Measurements from ENCODE around the gene HSF2BP. TPM values are rescaled to one million over a fixed set of nuclear protein-coding genes. Genes with fewer than 3 reads are reported as not detected.

Gene HSF2BP
- total and polyA plus RNA-seq, 2 of the 8 experiments (the other 6 are each of a cell fraction or from before 2014, with no cell fraction given) = 0.51 to 0.93 TPM

GRCh38 chr21:43597540-43598250 lies 61.6 kb downstream of the HSF2BP start:
- Histone ChIP-seq H3K4me2 (ENCODE audit: insufficient read depth in 1 of 2, low read depth in 2 of 2, low read length in 2 of 2) (no peak overlapping the region), H3K4me1 (replicated peaks in 1 of 4; ENCODE audit: control insufficient read depth in 3 of 4, insufficient read depth in 4 of 4, low read length in 3 of 4) (no peaks in the 10 kb centered on the region), H3K23me2 (ENCODE audit: low read depth, low read length) (no peaks in the 10 kb centered on the region), H2BK5ac (ENCODE audit: low read depth, low read length) (no peak overlapping the region), H3K9me3 (ENCODE audit: insufficient read depth in 2 of 2, low read depth in 1 of 2, low read length in 1 of 2) (no peaks in the 10 kb centered on the region), H4K8ac (ENCODE audit: extremely low read depth, insufficient read depth, low read length) (no peak overlapping the region), H3K14ac (ENCODE audit: insufficient read length) (no peak overlapping the region), H3K18ac (ENCODE audit: extremely low read depth, low read length) (no peak overlapping the region), H3K79me1 (ENCODE audit: low read depth, low read length) (no peaks in the 10 kb centered on the region), H2BK120ac (replicated peaks; ENCODE audit: low read depth, low read length) (no peak overlapping the region), H3K27ac (ENCODE audit: low read depth, low read length) (no peak overlapping the region), H2BK12ac (ENCODE audit: low read depth, low read length) (no peak overlapping the region), H4K5ac (ENCODE audit: insufficient read length, low read depth, low read length) (no peak overlapping the region), H3K79me2 (ENCODE audit: control insufficient read depth in 1 of 2, insufficient read depth in 2 of 2, low read length in 2 of 2) (no peaks in the 10 kb centered on the region), H3K4me3 (ENCODE audit: extremely low read depth in 1 of 4, insufficient read depth in 2 of 4, low read depth in 3 of 4, low read length in 4 of 4) (no peak overlapping the region), H2AK5ac (ENCODE audit: low read depth, low read length) (no peak overlapping the region), H3K4ac (replicated peaks; ENCODE audit: insufficient read length, low read depth, low read length) (no peak overlapping the region), H2BK20ac (ENCODE audit: low read length) (no peak overlapping the region), H3K9ac (replicated peaks in 1 of 4; ENCODE audit: extremely low read depth in 1 of 4, low read depth in 3 of 4, low read length in 3 of 4) (no peak overlapping the region), H4K91ac (replicated peaks; ENCODE audit: insufficient read length, low read length) (no peak overlapping the region), H4K20me1 (replicated peaks in 1 of 2; ENCODE audit: control insufficient read depth in 1 of 2, insufficient read depth in 2 of 2, low read length in 2 of 2) (no peaks in the 10 kb centered on the region), H3K36me3 (ENCODE audit: control insufficient read depth in 2 of 4, insufficient read depth in 4 of 4, low read length in 3 of 4) (no peaks in the 10 kb centered on the region), H2BK15ac (ENCODE audit: low read length) (no peak overlapping the region), H2AFZ (ENCODE audit: low read length) (no peak overlapping the region), H3K23ac (ENCODE audit: insufficient read length) (no peak overlapping the region), H3K27me3 (replicated peaks in 1 of 4; ENCODE audit: control insufficient read depth in 3 of 4, extremely low read depth in 1 of 4, insufficient read depth in 3 of 4, low read length in 3 of 4) (no peaks in the 10 kb centered on the region), H3K56ac (replicated peaks; ENCODE audit: insufficient read length, low read depth, low read length) (no peak overlapping the region)
- FAIRE-seq = no peak
- CTCF ChIA-PET (ENCODE audit: partially characterized antibody) = interaction anchor here (0.7 to 4.6 kb wide), 4 partner anchors 9 to 1721 kb away, joined by 3 to 32 read pairs (median 4); no protein-coding TSS in a partner anchor
- TF ChIP-seq JUND (IDR thresholded peaks at IDR 0.05; ENCODE audit: low read length) (no peak), KDM1A (IDR thresholded peaks at IDR 0.05; ENCODE audit: borderline replicate concordance, low read length) (no peak), EP300 (IDR thresholded peaks at IDR 0.05; ENCODE audit: borderline replicate concordance in 1 of 2, low read depth in 2 of 2, low read length in 2 of 2) (no peak)
- POLR2A ChIA-PET (ENCODE audit: partially characterized antibody) = interaction anchor here (1.6 kb wide), 1 partner anchor 61 kb away, joined by 3 read pairs; the partner anchor contains the start of genes HSF2BP and RRP1B
- DNase-seq (ENCODE audit: low read depth in 1 of 2, low spot score in 2 of 2) = no peak
- 95% methylated on average over 6 of the region's 6 CpGs; no CpG with 5 or more reads in 1 of the 2 experiments for WGBS, 2 experiments (ENCODE audit: extremely low coverage in 1 of 2, insufficient coverage in 1 of 2, insufficient read length in 1 of 2, insufficient replicate concordance in 2 of 2, low coverage in 1 of 2, low lambda C conversion rate in 2 of 2, missing lambda C conversion rate in 1 of 2)
